ENCODE measurements around the gene TBKBP1.

TBKBP1 gene

DNA sequence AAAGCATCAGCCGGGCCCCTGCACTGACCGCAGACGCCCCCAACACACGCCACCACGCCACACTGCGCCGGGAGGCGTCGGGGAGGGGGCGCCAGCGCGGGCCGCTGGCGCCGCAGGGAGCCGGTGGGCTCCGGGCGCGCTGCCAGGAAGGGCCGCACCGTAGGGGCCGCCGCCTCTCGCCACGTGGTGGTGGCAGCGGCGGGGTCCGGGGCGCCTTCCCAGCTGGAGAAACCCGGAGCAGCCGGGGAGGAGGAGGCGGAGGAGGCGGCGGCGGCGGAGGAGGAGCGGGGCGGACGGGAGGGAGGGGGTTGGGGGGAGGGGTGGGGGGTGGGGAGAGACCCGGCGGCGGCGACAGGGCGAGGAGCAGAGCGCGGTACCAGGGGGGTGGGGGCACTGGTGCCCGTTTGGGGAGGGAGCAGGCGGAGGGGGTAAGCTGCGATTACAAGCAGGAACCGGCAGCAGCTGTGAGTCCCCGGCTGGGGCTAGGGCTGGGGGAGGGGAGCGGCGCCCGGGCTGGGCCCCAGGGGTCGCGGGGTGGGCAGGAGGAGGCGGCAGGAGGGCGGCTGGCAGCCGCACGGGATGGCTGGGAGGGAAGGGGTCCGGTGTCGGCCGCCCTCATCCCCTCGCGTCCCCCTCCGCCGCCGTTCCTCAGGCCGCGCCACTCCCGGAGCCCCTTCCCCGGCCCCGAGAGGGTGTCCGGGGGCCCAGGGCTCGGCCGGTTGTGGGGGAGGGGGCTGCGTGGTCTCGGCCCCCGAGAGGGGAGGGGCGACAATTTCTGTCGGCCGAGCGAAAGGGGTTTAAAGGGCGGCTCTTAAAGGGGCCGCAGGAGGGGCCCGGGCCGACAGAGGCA is at the start of gene TBKBP1:
TBKBP1 (plus strand) TSS at position 431 of the 850 bp plus-strand sequence. CDS start 1,952 bp downstream, outside the sequence.
- DNase-seq (ENCODE audit: low spot score) = peak; percentile 55

DNA sequence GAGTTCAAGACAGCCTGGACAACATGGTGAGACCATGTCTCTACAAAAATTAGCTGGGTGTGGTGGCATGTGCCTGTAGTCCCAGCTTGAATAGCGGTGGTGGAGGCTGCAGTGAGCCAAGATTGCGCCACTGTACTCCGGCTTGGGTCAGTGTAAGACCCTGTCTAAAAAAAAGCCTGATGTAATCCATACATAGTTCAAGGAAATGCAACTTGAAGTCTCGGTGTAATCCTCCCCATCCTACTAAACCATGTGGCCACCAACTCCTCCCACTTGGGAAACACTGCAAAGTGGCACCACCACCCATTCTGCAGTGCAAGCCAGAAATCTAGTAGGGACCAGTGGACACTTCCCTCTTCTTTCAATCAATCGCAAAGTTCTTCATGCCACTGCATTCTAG is 49.6 kb upstream of the TBKBP1 start:
- DNase-seq (ENCODE audit: low spot score) = no peak

DNA sequence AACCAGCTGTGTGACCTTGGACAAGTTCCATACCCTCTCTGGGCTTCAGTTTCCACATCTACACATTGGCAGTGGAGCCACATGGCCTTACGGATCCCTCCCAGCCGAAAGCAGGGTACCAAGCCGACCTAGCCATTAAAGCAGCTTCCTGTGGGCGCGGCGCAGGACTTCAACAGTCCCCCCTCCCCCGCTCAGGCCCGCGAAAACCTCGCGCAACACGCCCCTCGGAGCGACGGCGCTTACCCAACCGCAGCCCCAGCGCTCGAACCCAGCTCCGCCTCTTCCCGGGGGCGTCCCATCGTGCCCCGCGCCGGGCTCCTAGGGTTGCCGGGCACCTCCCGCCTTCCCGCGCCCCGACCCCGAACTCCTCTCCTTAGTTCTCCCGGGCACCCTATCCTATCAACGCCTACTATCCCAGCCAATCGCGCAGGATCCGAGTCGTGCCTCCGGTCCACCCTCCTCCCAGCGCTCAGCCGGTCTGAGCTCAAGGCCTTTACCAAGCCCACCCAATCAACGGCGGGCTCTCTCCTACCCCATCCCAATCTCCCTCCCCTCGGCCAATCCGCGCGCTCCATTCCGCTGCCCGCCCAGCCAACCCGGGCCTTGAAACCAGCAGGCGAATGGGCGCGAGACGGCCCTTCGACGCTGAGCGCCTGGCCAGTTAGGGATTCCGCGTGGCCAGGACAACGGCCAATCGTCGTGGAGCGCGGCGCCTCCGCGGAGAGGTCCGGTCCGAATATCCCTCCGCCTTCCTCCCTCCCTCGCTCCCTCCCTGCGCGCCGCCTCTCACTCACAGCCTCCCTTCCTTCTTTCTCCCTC is 44.6 kb upstream of the TBKBP1 start, which contains the start of gene KPNB1:
KPNB1 (plus strand) TSS at position 767 of the 819 bp plus-strand sequence. CDS start 326 bp downstream, outside the sequence.
- peak; percentile 98 for DNase-seq (ENCODE audit: low spot score)

DNA sequence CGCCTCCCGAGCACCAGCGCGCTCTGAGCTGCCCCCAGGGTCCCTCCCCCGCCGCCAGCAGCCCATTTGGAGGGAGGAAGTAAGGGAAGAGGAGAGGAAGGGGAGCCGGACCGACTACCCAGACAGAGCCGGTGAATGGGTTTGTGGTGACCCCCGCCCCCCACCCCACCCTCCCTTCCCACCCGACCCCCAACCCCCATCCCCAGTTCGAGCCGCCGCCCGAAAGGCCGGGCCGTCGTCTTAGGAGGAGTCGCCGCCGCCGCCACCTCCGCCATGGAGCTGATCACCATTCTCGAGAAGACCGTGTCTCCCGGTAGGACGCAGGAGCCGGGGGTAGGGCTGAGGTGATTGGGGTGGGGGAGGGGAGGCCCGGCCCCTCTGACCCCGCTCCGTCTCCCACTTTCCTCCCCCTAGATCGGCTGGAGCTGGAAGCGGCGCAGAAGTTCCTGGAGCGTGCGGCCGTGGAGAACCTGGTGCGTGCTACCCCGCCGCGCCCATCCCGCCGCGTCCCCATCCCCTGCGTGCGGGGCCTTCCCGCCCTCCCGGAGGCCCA is 43.9 kb upstream of the TBKBP1 start:
- DNase-seq (ENCODE audit: low spot score) = no peak

GRCh38 chr17:47650525-47651522 is 43.1 kb upstream of the TBKBP1 start:
- DNase-seq (ENCODE audit: low spot score) = peak; percentile 95

GRCh38 chr17:47651704-47652103 is 42.3 kb upstream of the TBKBP1 start:
- no peak for DNase-seq (ENCODE audit: low spot score)

DNA sequence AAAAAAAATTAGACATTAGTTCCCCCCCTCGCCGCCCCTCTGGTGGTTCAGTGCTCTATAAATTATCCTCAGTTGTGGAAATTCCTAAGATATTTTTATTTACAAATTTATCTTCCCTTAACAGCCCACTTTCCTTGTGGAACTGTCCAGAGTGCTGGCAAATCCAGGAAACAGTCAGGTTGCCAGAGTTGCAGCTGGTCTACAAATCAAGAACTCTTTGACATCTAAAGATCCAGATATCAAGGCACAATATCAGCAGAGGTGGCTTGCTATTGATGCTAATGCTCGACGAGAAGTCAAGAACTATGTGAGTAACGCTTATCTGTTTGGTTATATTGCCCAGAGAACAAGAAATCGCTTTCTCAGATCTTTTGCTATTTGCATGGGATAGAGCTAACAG is 41.4 kb upstream of the TBKBP1 start:
- no peak for DNase-seq (ENCODE audit: low spot score)

DNA sequence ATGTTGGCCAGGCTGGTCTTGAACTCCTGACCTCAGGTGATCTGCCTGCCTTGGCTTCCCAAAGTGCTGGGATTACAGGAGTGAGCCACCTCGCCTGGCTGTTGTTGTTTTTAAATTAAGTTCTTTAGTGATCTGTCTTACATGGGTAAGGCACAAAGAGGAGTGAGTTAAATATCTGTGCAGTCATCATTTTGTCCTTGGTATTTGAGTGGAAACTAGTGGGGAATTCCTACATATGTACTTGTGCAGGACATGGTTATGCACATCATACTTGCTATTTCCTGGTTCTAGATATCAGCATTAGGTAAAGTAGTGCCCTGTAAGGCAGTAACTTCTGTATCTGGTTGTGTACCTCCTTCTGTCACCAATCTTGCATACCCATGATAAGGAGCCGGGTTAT is 40.5 kb upstream of the TBKBP1 start:
- no peak for DNase-seq (ENCODE audit: low spot score)

DNA sequence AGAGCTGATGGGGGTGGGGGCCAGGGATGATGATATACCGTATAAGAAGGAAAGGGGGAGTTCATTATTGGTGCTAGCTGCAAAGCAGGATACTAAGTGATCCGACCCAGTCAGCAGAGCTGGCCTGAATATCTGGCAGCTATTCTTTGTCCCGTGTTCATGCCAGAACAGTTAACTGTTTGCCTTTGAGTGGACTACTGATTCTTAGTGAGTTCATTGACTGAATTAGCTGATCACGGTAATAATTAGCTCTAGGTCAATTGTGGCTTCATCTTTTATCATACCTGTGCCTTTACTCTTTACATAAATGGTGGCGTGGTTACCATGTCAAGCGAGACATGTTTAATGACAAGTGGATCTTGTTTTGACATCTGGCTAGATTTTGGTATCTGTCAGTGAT is 39.0 kb upstream of the TBKBP1 start:
- DNase-seq (ENCODE audit: low spot score) = no peak

- peak; percentile 41 for DNase-seq (ENCODE audit: low spot score)
These were observed 33.9 kb upstream of the TBKBP1 start for GRCh38 chr17:47660064-47660492.

GRCh38 chr17:47663912-47664623 is 29.9 kb upstream of the TBKBP1 start:
- DNase-seq (ENCODE audit: low spot score) = peak; percentile 62

- DNase-seq (ENCODE audit: low spot score) = no peak
These were observed 29.4 kb upstream of the TBKBP1 start for GRCh38 chr17:47664624-47664941.

DNA sequence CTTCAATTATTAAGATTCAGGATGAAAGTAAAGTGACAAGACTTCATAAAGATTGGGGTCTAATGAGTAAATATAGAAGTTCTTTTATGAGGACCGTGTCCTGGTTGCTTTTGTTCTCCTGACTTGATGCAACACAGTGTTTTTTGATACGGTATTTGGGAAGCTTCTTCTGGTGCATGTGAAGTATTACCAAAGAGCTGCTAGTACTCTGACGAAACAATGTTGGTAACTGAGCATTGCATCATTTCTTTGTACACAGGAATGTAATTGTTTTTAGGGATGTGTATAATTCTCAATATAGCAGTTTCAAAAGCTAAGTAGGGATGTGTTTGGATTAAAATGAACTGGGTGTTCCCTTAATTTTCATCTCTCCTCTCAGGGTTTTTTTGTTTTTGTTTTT is 28.3 kb upstream of the TBKBP1 start:
- no peak for DNase-seq (ENCODE audit: low spot score)

GRCh38 chr17:47669081-47669480 is 24.9 kb upstream of the TBKBP1 start:
- no peak for DNase-seq (ENCODE audit: low spot score)

DNA sequence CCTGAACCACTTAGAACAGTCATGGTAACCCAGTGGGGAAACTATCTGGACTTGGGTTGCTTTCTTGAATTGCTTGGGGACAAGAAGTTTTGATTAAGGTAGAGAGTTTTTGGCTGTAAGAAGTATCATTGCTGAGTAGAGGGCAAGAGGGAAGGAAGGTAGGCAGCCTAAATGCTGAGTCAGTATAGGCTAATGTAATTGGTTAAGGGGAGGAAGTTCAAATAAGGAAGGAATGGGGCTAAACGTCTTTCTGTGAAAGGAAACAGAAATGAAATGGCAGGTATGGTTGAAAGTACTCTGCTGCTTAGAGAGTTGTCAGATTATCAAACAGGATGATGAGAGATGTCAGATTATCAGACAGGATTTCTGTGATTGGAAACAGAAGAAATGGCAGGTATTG is 23.9 kb upstream of the TBKBP1 start:
- no peak for DNase-seq (ENCODE audit: low spot score)

DNA sequence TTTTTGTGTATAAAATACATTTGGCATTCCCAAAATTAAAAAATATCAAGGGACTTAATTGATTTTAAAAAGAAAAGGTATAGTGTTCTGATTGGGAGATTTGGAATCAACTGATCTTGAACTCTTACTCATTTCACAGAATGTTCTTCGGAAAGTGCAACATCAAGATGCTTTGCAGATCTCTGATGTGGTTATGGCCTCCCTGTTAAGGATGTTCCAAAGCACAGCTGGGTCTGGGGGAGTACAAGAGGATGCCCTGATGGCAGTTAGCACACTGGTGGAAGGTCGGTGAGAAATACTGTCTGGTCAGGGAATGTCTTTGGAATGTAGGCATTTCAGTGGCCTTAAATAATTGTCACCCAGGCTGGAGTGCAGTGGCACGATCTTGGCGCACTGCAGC is 19.5 kb upstream of the TBKBP1 start:
- DNase-seq (ENCODE audit: low spot score) = no peak

- DNase-seq (ENCODE audit: low spot score) = no peak
These were observed 18.4 kb upstream of the TBKBP1 start for GRCh38 chr17:47675380-47676198.

- DNase-seq (ENCODE audit: low spot score) = no peak
These were observed 17.8 kb upstream of the TBKBP1 start for GRCh38 chr17:47676199-47676472.

DNA sequence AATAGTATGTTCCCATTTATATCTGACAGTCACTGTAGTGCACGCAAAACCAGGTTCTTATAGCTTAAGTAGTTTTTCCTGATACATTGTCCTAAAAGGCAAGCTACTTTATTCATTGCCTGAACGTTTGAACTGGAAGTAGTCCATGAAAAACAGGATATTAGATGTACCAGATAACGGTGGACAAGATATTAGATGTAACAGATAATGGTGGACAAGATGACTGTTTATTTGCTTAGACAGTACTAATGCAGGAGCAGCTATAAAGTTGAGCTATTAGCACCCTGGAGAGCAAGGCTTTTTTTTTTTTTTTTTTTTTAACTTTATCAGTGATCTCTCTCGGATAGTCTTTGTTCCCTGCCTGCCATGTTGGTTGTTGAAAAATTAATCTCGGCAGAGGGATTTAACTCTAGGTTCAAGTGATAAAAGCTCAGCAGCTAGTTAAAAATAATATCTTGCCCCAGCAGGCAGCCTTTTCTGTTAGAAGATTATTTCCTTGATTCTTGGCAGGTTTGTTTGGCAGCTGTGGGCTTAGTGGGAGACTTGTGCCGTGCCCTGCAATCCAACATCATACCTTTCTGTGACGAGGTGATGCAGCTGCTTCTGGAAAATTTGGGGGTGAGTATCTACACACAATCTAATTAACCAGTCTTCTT is 17.3 kb upstream of the TBKBP1 start:
- DNase-seq (ENCODE audit: low spot score) = no peak

DNA sequence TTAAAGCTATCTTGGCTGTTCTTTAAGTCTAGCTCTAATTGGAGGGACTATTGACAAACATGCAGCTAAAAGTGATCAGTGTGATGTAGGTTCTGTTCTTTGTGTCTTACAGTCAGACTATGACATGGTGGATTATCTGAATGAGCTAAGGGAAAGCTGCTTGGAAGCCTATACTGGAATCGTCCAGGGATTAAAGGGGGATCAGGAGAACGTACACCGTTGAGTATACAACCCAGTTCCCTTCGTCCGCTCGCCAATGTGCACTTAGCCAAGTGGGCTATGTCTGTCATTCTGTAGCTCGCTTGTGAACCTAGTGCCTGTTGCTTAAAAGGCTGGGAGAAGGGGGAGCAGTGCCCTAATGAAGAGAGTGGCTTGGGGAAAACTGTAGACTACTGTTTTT is 15.8 kb upstream of the TBKBP1 start:
- no peak for DNase-seq (ENCODE audit: low spot score)

Measured in CD4-positive, alpha-beta T cell treated with Interleukin-6 at 100 ng/mL for 8 hours (primary cell).